HG02981 (cell line): ENCODE results near the gene SLC16A5.
"Not testable (repeated sequence)": the region's sequence is repeated elsewhere in the genome, so short reads cannot be mapped to it uniquely, and the experiment has no call there.

Experiments used
- ATAC-seq: cut with Tn5 transposase; IDR thresholded peaks from one replicate; pipeline ENCODE4 v1.9.1; 2021; ENCODE audit warnings: mild to moderate bottlenecking, moderate library complexity; ENCODE audit not compliant: unreplicated experiment

SLC16A5 gene

DNA sequence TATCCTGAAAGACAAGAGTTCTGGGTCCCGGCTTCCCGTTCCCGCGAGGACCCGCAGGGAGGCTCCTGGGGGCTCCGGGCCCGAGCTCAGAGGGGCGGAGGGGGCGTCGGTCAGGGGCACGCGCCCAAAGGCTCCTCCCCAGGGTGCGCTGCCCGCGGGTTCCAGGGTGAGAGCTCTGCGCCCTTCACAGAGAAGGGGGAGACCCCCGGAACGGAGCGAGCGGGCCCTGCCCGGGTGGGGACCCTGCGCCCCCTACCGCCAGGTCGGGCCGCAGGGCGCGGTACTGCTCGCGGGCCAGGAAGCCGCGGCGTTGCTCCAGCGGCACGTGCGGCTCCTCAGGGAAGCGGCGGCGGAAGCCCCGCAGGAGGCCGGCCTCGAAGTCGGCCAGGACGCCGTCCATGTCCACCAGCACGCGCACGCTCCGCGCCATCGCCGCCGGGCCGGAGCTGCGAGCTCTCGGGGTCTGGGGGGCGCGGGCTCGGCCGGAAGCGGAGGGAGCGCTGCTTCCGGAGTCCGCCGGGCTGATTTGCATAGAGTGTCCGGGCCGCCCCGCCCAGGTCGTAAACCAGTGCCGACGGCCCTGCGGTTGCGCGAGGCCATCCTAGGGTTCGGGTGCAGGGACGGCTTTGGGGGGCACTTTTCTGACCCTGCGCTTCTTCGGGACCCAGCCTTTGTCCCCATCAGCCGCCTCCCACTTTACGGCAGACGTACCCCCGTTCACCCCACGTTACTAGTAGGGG, 43.7 kb downstream of the SLC16A5 start, which contains the start of gene NT5C:
TSS of gene NT5C (minus strand) at position 465 of the 740 bp plus-strand sequence. CDS start at position 430, 35 bp downstream.
- peak; percentile 79 for ATAC-seq

DNA sequence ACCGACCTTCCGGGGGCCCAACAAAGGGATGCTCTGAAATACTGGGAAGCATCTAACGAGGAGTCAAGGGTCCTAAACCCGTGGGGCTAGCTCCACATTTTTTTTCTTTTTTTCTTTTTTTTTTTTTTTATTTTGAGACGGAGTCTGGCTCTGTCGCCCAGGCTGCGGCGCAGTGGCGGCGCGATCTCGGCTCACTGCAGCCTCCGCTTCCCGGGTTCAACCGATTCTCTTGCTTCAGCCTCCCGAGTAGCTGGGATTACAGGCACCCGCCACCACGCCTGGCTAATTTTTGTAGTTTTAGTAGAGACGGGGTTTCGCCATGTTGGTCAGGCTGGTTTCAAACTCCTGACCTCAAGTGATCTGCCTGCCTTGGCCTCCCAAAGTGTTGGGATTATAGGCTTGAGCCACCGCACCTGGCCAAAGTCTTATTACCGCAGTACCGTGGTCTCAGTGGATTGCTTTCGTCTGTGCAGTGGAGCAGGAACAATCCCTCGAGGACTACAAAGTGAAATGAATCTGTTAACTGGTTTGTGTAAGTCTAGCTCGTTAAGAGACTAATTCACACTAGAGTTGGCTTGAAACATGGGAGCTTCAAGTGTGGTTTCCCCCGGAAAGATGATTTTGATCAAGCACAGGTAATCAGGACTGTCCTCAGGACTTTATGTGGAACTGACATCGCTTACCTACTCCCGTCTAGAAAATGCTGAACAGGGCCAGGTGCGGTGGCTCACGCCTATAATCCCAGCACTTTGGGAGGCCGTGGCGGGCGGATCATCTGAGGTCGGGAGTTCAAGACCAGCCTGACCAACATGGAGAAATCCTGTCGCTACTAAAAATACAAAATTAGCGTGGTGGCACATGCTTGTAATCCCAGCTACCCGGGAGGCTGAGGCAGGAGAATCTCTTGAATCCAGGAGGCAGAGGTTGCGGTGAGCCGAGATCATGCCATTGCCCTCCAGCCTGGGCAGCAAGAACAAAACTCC, 44.6 kb downstream of the SLC16A5 start:
- not testable (repeated sequence) for ATAC-seq

DNA sequence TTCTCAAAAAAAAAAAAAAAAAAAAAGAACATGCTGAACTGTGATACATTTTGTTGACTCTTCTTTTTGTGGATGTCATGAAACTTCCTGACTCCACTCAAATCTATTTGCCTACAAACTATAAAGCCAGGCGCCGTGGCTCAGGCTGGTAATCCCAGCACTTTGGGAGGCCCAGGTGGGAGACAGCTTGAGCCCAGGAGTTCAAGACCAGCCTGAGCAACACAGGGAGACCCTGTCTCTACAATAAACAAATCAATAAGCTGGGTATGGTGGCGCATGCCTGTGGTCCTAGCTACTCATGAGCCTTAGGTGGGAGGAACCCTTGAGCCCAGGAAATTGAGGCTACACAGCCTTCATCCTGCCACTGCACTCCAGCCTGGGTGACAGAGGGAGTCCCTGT, 45.2 kb downstream of the SLC16A5 start:
- ATAC-seq: no peak

DNA sequence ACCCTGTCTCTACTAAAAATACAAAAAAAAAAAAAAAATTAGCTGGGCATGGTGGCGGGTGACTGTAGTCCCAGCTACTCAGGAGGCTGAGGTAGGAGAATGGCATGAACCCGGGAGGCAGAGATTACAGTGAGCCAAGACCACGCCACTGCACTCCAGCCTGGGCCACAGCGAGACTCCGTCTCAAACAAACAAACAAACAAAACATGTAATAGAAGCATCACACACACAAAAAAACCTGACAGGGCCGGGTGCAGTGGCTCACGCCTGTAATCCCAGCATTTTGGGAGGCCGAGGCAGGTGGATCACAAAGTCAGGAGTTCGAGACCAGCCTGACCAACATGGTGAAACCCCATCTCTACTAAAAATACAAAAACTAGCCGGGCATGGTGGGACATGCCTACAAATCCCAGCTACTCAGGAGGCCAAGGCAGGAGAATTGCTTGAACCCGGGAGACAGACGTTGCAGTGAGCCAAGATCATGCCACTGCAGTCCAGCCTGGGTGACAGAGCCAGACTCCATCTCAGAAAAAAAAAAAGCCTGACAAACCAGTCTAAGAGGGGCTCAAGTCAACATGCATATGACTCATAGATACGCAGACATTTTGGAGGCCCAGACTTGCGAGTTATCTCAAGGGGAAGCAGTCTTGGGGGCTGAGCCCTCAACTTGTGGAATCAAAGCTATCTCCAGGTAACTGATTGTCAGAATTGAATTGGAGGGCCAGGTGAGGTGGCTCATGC, 46.0 kb downstream of the SLC16A5 start:
- ATAC-seq: not testable (repeated sequence)

DNA sequence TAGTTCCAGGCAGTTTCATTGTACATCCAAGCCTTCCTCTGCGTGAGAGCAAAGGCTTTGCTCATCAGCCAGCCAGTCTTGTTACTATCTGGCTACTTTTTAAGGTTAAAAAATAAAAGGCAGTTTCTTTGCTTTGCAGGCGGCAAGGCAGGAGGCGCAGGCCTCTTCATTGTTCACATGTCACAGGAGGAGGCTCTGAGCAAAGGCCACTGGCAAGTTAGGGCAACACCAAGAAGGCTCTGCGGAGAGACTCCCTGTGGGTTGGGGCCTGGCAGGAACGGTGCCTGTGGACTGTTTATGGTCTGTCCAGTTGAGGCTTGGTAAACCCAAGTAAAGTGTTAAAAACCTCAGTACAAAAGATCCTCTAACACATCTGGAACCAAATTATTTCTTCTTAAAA, 47.7 kb downstream of the SLC16A5 start:
- ATAC-seq: no peak

- ATAC-seq: no peak
Measured at GRCh38 chr17:75135946-75136345, 48.2 kb downstream of the SLC16A5 start.

- ATAC-seq: not testable (repeated sequence)
Measured at GRCh38 chr17:75137762-75138161, 50.0 kb downstream of the SLC16A5 start.

DNA sequence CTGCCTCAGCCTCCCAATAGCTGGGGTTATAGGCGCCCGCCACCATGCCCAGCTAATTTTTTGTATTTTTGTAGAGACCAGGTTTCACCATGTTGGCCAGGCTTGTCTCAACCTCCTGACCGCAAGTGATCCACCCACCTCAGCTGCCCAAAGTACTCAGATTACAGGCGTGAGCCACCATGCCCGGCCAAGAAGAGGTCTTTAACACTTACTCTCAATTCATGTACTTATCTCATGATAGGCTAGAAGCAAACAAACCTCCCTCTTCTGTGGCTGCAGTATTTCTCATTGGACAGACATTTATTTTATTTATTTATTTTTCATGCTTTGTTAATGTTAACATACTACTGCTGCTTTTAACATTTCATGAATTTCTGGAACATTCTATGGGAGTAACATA, 50.8 kb downstream of the SLC16A5 start:
- ATAC-seq: no peak

DNA sequence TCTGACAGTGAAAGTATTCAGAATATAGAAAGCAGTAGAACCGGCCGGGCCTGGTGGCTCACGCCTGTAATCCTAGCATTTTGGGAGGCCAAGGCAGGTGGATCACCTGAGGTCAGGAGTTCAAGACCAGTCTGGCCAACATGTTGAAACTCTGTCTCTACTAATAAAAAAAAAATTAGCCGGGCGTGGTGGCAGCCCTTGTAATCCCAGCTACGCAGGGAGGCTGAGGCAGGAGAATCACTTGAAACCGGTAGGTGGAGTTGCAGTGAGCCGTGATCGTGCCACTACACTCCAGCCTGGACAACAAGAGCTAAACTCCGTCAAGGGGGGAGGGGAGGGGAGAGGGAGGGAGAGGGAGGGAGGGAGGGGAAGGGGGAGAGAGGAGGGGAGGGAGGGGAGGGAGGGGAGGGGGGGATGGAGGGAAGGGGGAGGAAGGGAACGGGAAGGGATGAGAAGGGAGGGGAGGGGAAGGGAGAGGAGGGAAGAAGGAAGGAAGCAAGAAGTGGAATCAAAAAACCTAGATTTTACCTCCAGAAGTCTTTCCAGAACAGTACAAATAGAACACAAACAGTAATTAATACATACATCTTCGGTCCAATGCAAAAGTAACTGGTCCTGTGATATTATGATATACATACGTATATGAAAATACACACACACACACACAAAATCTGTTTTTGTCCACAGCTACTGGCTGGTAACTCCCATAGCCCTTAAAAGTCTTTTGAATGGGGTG, 54.6 kb downstream of the SLC16A5 start:
- ATAC-seq: no peak

DNA sequence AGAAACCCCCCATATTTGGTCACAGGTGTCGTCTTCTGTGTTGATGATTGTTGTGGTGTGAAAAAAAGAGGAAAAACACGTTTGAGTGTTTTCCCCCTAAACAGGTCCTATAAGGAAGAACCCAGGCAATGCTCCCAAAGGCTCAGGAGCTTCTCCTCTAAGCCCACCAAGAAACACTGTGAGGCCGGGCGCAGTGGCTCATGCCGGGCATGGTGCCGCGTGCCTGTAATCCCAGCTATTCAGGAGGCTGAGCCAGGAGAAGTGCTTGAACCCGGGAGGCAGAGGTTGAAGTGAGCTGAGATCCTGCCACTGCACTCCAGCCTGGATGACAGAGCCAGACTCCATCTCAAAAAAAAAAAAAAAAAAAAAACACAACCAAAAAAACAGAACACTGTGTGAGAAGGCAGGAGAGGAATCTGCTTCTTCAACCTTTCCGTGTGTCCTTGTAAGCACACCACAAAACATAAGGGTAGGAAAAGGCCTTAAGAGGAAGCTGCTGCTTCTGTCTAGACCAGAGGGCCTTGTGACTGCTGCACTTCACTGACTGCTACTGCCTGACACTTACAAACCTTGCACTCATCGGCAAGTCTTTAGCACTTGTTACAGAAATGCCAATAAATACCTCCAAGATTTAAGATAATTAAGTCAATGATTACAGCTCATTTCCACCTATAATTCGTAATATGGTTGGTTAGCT, 57.2 kb downstream of the SLC16A5 start:
- ATAC-seq: no peak

DNA sequence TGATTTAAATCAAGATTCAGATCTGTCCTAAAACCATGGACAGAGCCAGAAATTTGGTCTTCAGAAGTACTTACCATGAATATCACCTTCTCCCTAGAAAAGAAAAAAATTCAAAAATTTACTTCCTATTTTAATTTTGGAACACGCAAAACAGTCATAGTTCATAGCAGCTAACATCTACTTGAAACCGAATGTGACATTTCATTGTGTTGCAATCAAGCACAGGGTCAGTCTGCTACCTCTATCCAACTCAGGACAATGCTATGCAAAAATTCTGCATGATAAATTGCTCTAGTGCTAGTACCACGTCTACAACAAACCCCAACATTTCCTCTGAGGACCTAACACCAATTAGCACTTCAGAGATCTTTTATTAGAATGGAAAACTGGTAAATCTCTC, 58.8 kb downstream of the SLC16A5 start:
- ATAC-seq: no peak

DNA sequence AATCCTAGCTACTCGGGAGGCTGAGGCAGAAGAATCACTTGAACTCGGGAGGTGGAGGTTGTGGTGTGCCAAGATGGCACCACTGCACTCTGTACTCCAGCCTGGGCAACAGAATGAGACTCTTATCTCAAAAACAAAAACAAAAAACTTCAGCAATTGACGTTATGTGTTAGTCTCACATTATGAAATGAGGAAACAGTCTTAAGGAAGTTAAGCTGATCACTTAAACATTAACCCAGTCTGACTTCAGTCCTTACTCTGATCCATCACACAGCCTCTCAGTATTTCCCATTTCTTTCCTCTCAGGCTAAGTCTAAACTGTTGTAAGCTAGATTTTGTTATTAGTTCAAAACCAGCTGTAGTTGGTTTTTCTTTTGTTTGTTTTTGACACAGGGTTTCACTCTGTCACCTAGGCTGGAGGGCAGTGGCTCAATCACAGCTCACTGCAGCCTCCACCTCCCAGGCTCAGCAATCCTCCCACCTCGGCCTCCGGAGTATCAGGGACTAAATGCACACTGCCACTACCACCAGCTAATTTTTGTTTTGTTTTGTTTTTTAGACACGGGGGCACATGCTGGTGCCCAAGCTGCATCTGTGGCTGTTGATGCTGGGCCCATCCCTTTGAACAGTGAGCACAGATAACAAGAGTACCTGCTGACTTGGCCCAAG, 60.3 kb downstream of the SLC16A5 start:
- ATAC-seq: no peak

DNA sequence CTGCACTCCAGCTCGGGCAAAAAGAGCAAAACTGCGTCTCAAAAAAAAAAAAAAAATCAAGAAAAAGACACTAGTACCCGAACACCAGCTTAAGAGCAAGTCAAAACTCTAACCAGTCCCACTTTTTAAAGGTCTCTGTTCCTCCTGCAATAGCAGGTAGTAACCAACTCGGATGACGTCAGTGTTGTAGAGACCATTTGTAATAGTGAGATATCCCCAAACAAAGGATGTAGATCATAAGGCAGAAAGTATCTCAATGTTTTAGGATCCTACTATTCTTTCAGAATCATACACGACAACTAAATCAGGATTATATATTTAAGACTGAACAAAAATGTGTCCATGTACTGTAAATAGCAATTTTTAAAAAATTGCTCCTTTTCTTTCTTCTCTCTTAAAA, 64.2 kb downstream of the SLC16A5 start:
- ATAC-seq: no peak

DNA sequence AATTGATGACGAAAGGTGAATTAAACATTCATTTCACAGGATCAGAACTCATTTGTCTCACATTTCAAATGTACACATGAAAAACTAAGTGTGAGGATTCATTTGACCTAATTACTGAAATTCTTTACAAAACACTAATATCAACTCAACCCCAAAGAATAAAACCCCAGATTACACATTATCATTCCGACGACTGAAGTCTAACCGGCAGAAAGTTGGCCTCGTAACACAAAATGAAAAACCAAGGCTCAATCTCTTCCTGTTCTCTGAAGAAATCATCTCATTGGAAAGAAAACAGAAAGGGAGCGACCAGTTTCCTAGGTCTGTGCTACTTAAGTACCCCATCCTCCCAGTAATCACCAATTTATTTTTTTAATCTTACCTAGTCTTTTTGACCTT, 64.8 kb downstream of the SLC16A5 start:
- no peak for ATAC-seq

DNA sequence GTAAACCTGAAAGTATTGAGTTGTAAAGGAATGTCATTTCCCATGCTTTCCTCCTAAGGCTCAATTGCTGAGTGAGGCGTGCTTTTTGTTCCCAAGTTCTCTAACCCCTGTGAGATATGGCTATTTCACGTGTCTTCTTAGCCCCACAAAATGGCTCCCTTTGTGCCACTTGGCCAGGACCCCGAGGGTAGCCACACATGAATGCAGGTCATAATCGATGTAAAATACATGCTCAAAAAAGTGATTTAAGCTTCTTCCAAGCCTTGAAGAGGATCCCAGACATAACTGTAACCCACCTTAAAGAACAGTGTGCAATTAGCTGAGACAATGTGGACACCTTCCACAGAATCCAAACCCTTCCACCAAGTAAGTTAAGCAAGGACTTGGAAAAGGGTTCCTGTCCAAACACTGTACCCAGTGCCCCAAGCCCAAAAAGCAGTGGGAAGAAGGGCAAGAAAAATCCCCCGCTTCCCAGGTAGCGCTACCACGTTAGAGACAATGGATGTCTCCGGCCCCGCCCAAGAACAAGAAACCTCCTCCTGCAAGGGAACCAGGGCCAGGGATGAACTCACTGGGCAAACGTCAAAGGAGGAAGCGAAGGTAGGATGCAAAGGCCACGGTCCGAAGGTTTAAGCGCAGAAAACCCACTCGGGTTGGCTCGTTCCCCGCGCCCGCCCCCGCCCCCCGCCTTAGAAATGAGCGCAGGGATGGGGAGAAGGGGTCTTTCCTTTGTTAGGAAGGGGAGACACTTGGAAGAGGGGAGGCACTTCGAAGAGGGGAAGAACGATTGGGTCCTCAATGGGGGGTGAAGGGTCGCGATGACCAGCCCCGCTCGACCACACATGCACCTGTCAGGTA, 65.4 kb downstream of the SLC16A5 start:
- ATAC-seq: no peak

- ATAC-seq: peak; percentile 13
Measured at GRCh38 chr17:75153780-75154194, 66.0 kb downstream of the SLC16A5 start.

DNA sequence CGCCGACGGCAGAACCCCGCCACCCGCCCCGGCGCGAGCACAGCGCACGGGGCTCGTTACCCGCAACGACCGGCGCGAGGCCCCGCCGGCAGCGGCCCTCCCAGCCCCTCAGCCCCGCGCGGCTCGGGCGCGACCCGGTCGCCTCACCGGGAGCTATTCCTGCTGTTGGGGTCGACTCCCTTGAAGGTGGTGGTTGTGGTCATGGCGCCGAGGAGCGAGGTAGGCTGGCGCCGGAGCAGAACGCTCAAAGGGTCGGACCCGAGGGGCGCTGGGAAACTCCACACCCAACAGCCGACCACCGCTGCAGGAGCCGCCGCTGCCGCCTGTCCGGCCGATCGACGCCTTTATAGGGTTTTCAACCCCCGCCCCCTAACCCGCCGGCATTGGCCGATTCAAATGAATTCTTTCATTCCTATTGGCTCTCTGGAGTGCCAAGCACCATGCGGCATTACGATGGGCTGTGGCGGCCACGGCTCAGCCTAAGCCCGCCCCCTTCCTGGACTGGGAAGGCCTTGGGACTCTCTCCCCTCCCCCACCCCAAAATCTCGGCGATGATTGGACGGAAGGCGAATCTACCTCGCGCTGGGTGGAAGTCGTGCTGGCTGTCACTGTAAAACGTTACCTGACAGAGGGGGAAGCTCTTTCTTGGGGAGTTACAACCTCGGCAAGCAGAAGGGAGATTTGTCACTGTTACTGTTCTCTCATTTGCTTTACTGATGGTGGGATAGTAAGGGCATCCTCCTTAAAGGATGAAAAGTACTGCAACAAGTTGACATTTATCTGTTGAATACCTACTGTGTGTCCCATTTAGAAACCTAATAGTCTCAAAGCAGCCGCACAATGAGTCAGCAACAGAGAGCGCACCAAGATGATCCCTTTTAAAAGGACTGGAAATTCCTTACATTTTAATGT, 66.7 kb downstream of the SLC16A5 start, which contains the start of gene JPT1:
TSS of gene JPT1 (minus strand) at position 318 of the 912 bp plus-strand sequence. CDS start at position 203, 115 bp downstream.
- ATAC-seq: peak; percentile 95
